MM.1S (cell line): ENCODE data around the gene CFAP61.

Experiments used
- EZH2 ChIP-seq: fragments of 300-600 bp; sonication (generic); optimal IDR thresholded peaks from 2 replicates; pipeline ENCODE3; 2017; ENCODE audit warnings: low read depth, mild to moderate bottlenecking, antibody characterized with exemption, low read length, mixed read lengths
- EZH2phosphoT487 ChIP-seq: fragments of 300-600 bp; sonication (generic); IDR thresholded peaks from 2 replicates; pipeline ENCODE4 v1.6.1; 2018; ENCODE audit warnings: antibody characterized with exemption, low read length
- TF ChIP-seq, protein P1 (sequence below): fragments of 300-600 bp; sonication (generic); IDR thresholded peaks from 2 replicates; pipeline ENCODE4 v1.5.1; 2016; ENCODE audit warnings: antibody characterized with exemption, low read length, mixed read lengths

DNA sequence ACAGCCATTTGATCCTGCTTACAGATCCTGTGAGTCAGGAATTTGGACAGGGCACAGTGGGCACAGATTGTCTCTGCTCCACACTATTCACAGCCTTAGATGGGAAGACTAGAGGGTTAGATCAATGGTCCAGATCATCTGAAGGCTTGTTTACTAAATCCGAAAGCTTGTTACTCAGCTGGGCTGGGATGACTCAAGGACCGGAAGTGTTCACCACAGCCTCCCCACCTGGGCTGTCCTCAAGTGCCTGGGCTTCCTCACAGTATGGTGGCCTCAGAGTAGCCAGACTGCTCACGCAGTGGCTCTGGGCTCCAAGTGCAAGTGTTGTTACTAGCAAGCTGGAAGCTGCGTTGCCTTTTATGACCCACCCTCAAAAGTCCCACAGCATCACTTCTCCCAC, 240.1 kb downstream of the CFAP61 start:
- TF ChIP-seq, protein P1, sequence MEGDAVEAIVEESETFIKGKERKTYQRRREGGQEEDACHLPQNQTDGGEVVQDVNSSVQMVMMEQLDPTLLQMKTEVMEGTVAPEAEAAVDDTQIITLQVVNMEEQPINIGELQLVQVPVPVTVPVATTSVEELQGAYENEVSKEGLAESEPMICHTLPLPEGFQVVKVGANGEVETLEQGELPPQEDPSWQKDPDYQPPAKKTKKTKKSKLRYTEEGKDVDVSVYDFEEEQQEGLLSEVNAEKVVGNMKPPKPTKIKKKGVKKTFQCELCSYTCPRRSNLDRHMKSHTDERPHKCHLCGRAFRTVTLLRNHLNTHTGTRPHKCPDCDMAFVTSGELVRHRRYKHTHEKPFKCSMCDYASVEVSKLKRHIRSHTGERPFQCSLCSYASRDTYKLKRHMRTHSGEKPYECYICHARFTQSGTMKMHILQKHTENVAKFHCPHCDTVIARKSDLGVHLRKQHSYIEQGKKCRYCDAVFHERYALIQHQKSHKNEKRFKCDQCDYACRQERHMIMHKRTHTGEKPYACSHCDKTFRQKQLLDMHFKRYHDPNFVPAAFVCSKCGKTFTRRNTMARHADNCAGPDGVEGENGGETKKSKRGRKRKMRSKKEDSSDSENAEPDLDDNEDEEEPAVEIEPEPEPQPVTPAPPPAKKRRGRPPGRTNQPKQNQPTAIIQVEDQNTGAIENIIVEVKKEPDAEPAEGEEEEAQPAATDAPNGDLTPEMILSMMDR: no peak
- TF ChIP-seq EZH2phosphoT487 (no peak), EZH2 (no peak)
